Lower leg skin (tissue), 3 donors: ENCODE results near the gene PNLIPRP2.

Experiments
- CTCF ChIP-seq, 3 donors: fragments of 450-650 bp; IDR thresholded peaks; one replicate each; pipeline ENCODE4 v1.5.1; 2016; ENCODE audit warnings: antibody characterized with exemption in 3 of 3, mild to moderate bottlenecking in 3 of 3, moderate library complexity in 2 of 3
- POLR2A ChIP-seq, 2 donors: fragments of 450-650 bp; IDR thresholded peaks; one replicate each; pipeline ENCODE4 v1.6.1; 2016 to 2017; ENCODE audit warnings: antibody characterized with exemption in 2 of 2, mild to moderate bottlenecking in 1 of 2, moderate library complexity in 1 of 2

- TF ChIP-seq CTCF (IDR thresholded peaks at IDR 0.05) (no peak), POLR2A (IDR thresholded peaks at IDR 0.05) (no peak)
Measured at GRCh38 chr10:116587878-116588591, 32.7 kb upstream of the PNLIPRP2 start.
